HG03025 (cell line): ENCODE results near the gene SPC25.
"Not testable (repeated sequence)": the region's sequence is repeated elsewhere in the genome, so short reads cannot be mapped to it uniquely, and the experiment has no call there.

Source experiments
- ATAC-seq: cut with Tn5 transposase; IDR thresholded peaks from one replicate; pipeline ENCODE4 v1.9.1; 2021; ENCODE audit warnings: mild to moderate bottlenecking, moderate library complexity; ENCODE audit not compliant: unreplicated experiment, low FRiP score

Gene SPC25, protein sequence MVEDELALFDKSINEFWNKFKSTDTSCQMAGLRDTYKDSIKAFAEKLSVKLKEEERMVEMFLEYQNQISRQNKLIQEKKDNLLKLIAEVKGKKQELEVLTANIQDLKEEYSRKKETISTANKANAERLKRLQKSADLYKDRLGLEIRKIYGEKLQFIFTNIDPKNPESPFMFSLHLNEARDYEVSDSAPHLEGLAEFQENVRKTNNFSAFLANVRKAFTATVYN

DNA sequence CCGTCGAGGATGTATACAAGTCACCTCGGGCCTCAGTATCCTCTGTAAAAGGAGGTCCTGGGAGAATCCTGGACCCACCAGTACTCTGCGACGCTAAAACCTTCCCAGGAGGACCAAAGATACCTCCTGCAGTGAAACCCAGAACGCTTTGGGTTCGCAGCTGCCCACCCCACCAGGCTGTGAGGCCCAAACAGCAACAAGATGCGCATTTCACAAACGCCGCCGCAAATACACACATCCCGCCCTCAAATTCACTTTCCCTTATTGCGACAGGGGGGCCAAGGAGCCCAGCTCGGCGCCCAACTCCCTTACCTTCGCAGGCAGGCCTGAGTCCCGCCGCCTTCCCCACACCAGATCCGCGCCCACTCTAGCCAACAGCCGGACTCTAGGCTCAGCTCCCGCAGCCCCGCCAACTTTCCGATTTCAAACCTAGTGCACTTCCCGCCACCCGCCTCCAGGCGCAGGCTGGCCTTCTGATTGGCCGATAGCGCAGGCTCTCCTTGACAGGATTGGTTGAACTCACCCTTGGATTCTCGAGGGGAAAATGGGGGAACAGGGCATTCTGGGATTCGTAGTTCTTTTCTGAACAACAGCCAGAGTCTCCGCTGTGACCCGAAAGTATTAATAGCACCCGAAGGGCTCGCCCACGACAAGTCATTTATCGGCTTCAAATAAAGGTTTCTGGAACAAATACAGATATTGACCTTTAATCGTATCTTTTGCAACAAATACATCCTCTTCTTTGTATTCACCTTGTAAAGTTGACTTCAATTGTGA lies at the start of gene SPC25:
TSS of gene SPC25 (minus strand) at position 425 of the 777 bp plus-strand sequence. CDS start 911 bp downstream, outside the sequence.
- peak; percentile 100 for ATAC-seq

DNA sequence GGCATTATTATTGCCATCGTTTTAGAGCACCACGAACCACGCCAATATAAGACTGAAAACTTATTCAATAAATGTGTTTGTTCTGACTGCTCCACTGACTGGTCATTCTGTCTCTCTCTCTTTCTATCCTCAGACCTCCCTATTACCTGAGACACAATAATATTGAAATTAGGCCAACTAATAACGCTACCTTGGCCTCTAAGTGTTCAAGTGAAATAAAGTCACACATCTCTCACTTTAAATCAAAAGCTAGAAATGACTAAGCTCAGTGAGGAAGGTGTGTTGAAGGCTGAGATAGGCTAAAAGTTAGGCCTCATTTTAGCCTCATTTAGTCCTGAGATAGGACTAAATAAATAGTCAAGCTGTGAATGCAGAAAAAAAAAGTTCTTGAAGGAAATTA lies 49.7 kb upstream of the SPC25 start:
- ATAC-seq = peak; percentile 69

DNA sequence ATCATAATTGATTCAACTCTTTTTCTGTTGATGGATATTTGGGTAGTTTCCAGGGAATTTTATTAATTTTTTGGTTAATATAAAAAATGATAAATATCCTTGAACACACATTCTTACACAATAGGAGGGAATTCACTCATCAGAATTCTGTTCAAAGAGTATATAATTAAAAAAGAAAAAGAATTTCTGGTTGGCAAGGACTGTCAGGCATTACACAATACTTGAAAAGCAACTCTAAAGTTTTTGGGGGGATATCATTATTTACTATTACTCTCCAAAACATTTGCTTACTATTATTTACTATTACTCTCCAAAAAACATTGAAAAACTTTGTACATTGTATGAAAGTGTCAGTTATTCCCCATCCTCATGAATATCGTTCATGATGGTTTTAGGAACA lies 48.8 kb upstream of the SPC25 start:
- ATAC-seq = no peak

DNA sequence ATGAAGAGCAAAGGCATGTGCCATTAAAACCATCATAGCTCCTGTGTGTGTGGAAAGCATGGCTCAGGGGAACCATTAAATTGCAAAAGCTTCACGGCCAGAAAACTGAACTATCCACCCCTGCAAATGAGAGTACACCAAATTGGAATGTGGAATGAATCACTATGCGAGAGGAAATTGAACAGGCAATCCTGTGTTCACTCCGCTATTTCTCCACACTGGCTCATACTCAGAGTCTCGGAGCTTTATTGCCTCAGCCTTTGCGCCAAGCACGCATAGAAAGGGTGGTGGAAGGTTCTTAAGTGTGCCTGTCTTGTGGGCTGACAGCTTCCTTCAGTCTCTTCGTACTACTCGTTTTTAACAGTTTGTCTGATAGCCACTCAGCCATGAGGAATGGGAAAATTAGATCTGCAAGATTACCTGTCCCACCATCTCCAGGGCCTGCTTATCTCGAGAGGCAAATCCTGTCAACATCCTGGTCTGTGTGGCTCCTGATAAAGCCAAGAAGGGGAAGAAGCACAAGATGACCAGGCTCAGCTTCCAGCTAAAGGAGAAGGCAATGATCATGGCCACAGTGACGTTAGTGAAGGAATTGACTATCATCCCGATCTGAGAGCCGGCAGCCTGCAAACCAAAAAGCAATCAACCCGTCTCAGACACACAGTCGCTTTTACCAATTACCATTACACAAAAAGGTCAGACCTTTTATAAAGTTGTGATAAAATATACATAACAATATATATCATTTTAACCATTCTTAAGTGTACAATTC lies 45.8 kb upstream of the SPC25 start:
- no peak for ATAC-seq

DNA sequence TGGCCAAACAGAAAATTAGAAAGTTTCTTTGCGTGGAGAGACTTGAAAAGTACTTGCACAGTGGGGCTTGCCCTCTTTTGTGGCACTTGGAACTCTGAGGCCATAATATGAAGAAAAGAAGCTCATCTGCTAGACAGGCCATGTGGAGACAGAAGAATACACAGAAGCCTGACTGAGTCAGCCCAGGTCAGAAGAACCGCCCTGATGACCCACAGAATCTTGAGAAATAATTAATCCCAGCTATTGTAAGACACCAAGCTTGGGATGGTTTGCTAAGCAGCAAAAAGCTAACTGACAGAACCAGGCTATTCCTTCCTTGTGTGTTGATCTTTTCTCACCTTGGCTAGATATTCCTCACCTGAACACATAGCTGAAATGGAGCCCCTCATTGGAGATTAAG lies 44.6 kb upstream of the SPC25 start:
- ATAC-seq = no peak

DNA sequence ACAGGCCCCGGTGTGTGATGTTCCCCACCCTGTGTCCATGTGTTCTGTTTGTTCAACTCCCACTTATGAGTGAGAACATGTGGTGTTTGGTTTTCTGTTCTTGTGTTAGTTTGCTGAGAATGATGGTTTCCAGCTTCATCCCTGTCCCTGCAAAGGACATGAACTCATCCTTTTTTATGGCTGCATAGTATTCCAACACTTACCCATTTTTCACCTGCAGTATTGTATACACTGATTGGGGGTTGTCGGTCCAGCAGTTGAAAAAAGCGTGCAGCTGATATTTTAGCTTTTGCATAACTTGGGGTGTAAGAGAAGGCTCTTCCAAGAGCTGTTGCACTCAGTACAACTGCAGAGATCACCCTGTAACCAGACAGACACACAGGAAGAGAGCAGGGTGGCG lies 41.9 kb upstream of the SPC25 start:
- not testable (repeated sequence) for ATAC-seq

DNA sequence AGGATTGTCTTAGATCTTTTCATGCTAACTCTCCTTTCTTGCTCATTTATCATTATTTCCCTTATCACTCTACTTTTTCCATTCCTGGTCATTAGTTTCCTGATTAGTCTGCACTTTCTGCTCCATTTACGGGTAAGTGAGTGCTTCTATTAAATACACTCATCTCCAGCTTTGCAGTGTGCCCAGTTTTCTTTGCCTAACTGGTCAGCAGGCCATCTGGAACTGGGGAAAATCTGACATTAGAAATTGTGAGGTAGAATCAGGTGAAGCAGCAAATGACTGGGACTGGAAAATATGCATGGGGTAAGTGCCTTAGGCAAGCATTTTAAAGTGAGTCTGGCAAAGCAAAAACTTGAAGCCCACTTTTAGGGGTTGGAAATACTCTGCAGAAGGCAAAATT lies 40.0 kb upstream of the SPC25 start:
- no peak for ATAC-seq

DNA sequence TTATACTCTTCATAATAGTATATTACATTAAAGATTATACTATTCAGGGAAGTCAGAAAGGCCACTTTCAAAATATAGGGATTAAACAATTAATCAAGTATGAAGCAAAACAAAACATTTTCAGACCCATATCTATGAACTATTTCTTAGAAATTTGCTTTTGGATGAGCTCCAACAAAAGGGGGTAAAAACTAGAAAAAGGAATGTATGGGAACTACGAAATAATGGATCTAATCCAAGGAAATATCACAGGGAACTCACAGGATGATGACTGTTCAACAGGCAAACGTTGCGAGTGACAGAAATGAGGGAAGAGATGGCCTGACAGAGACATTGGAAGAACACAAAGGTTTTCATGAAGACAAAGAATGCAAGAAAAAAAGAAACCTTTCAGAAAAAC lies 38.8 kb upstream of the SPC25 start:
- no peak for ATAC-seq

DNA sequence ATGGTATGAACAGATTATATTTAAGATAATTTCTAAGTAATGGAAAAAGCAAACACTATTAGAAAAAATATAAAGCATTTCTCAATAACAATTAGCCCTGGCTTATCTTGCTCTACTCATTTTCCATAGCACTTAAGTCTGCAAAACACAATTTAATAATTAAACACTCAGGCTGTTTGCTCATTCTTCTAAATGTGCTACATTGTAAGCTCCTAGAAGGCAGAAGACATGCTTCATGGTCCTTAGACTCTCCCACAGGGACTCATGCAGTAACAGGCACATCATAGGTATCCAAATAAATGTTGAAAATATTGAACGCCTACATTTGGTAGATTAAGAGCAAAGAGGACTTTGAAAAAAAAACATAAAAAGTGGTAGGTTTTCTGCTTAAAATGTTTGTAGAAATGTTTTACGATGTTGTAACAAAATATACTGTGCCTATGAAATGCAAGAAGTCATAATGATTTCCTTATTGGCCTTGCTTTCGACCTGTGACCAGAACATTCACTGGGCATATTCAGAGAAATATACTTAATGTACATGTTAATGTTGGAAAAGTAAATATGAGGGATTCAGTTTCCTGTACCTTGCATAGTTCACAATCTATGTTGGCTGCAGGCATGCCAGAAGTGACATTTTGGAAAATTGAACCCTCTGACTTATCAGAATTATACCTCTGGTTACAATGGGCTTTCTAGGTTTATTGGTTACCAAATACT lies 38.0 kb upstream of the SPC25 start:
- ATAC-seq = no peak

DNA sequence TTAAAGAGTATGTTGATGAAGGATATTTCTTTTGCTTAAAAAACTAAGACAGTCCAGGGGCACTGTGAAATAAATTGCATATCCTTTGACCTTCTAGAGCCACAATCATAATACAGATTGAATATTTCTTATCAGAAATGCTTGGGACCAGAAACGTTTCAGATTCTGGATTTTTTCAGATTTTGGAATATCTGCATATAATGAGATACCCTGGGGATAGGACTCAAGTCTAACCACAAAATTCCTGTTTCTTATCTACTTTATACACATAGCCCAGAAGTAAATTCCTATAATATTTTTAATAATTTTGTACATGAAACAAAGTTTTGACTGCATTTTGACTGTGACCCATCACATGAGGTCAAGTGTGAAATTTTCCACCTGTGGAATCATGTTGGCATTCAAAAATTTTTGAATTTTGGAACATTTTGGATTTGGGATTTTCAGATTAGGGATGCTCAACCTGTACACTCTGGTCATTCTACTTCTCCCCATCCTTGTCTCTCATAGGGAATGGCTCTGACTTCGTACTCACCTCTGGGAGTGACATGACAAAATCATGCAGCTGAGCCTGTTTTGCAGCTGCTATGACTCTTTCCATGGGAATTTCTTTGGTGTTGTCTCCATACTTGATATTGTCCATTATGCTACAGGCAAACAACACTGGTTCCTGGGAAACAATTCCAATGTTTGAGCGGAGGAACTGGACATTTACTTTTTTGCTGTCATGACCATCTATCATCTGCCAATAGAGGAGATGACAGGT lies 36.6 kb upstream of the SPC25 start:
- ATAC-seq = no peak

DNA sequence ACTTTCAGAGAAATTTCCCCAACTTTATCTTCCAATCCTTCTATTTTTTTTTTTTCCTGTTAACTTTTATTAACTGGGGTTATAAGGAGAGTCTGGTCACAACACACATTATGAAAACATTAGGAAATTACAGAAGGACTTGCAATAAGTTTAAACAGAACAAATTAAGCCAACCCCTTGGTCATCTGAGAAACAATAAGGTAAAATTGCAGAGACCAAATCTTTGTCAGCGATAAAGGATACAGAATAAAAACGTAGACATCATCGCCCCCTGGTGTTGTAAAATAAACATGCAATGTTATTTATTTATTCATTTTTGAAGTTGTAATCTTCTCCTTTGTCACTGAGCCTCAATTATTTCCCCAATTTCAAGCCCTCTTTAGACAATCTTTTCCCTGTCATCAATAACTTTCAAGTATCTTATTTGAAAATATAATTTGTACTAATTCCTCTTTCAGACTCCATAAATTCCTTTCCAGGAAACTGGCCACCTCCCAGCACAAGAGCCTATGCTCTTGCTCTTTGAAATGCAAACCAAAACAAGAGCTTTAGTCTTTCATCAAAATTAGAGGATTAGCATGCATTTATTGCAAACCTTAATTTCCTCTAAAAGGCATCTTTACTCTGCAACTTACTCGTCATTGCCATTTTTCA lies 30.4 kb upstream of the SPC25 start:
- no peak for ATAC-seq

DNA sequence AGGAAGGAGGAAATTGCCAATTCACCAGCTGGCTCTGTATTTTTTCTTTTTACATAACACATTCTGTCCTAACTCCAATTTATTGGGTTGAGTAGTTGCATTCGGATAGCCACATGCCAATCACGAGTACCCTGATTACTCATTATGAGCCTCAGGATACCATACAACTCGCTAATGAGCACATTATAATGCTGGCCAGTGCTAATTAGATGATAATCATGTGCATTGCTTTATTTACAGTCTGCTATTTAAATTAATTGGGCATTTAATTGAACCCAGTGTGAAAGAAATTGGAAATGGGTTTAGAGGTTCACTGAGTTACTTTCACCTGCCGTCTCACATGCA lies 26.1 kb upstream of the SPC25 start:
- ATAC-seq = no peak

DNA sequence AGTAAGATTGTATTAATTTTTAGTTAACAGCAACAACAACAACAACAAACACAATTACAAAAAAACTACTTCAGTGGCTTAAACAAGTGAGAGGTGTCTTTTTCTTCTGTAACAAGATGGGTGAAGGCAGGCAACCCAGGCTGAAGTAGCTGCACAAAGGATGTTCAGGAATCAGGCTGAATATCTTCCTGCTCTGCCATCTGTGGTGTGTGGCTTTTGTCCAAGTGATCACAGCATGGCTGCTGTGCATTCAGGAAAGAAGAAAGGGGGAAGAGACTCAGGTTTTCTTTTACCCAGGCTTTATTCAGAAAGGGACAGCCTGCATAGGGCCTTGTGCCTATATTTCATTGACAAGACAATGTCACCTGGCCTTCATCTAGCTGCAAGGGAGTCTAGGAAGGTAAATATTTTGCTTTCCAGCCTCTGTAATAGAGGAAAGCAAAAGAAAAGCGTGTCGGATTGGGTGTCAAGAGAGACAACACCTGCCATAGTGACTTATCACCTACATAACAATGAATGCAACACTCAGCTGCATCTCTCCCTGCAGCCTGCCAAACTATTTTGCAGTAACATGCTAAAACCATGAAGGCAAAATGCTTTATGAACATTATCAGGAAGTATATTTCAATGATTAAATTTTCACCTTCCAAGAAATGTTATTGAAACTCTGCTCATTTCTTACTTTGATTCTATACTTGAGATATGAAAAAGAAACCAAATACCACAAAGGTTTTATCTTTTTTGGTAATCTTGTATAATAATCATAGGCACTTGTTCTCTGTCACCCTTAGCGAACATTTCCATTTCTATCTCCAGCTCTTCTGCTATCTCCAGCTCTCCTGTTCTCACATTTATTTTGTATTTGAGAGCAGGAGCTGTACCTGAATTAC lies 25.5 kb upstream of the SPC25 start:
- ATAC-seq = no peak

DNA sequence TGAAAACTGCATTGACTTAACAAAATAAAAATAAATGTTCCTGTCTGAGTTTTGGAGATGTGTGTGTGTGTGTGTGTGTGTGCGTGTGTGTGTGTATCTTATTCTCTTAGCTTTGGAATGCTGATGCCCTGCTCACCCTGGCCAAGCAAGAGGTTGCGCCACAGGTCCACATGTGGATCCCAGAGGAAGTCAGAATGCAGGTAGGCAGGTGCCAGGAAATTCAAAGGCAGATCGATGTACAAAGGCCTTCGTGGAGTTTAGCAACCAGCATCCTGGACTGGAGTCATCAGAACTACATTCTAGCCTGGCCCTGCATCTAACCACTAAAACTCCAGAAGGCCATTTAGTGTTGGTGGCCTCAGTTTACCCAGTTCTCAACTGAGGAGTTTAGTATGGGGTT lies 23.3 kb upstream of the SPC25 start:
- no peak for ATAC-seq

DNA sequence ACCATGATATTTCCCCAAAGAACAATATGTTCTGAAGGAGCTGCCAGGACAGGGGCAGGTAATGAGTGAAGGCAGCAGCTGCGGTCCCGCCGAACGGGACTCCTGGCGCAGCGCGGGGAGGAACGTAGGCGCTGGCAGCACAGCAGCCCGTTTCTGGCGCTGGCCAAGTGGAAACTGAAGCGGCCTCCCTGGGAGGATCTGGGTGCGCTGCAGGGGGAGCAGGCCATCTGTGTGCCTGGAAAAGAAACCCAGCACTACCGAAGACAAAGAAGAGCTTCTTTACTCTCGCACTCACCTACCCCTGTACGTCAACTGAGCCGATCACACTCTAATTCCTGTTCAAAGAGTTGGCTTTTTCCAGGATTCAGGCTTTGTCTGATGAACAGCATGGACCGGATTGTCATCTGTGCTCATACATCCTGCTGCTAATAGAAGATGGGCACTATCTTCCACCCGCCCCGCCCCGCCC lies 22.7 kb upstream of the SPC25 start:
- no peak for ATAC-seq

DNA sequence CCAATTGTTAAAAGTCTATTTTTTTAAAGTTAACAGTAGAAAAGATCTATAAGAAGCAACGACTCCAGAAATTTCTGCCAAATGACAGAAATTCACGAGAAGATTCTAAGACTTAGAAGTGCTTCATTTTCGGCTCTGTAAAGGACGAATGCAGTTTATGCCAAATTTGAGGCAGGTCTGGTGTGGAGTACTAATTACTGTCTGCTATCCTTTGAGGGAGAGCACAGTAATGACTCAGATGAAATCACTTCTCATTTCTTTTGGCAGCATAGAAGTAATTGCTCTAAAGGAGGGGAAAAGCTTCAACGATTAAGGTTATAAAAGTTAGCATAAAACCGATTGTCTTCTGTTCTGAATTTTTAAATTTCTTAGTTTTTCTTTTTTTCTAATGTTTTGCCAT lies 22.2 kb upstream of the SPC25 start:
- no peak for ATAC-seq

DNA sequence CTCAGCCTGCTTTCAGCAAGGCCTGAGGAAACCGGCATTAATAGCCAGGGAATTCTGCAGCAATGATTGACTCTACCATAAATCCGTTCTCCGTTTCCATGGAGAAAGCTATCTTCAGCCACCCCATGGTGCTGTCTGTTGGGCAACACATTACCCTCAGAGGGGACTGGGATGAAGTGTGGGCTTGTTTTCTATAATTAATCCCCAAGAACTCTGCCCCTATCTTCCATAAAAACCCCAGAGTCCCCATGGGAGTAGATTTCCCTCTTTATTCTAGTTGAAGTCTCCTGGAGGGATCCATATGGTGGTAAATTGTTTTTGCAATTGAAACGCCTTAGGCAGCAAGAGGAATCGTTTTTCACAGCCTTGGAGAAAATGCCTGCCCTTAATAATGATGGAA lies 20.1 kb upstream of the SPC25 start:
- ATAC-seq = no peak

DNA sequence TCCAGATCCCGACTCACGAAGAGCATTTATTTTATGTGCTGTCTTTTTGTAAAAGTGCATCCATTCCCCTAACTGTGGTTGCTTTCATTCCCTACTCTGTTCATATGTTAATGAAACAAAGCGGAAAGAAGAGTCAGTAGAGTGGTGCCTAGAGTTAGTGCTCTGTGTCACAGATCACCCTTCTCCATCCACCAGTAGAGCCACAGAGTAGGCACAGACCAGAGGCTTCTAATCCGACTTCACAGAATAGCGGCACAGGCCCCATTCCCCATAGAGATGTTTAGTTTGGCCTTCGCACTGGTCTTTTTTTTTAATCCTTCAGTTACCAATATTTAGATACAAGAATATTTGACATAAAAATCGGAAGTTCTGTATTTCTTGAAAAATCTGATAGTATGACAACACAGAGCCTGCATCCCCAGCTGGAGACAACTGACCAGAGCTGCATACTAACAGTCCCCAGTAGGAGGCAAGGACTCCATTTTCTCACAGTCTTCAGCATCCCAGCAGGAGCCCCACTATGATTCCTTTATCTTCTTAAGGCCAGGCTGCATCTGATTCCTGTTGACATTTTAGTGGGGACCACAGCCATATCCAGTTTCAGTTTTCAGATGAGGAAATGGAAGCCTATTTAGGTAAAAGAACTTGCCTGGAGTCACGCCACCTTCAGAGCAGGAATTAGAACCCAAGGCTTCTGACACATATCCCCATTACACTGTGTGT lies 17.9 kb upstream of the SPC25 start:
- ATAC-seq = no peak
